GM23248 (cell line): ENCODE measurements around the gene MIX23. TPM values are rescaled to one million over a fixed set of nuclear protein-coding genes. Genes with fewer than 3 reads are reported as not detected.

Experiments used
- DNase-seq: peaks from one replicate; pipeline ENCODE4 v3.0.0-alpha.2; 2015
- H2AFZ ChIP-seq: fragments of 200-600 bp; sonication (generic); 2 replicates; pipeline ENCODE4 v1.6.1; 2016; ENCODE audit warnings: antibody characterized with exemption
- H3F3A ChIP-seq: fragments of 200-600 bp; sonication (generic); 2 replicates; pipeline ENCODE4 v1.6.1; 2016; ENCODE audit warnings: mild to moderate bottlenecking, antibody characterized with exemption, mixed run types; ENCODE audit not compliant: insufficient read depth
- H3K27ac ChIP-seq: fragments of 200-600 bp; sonication (generic); 2 replicates; pipeline ENCODE4 v1.5.1; 2016; ENCODE audit warnings: mild to moderate bottlenecking
- H3K27me3 ChIP-seq: fragments of 200-600 bp; sonication (generic); replicated peaks from 2 replicates; pipeline ENCODE4 v1.6.1; 2016; ENCODE audit warnings: mild to moderate bottlenecking; ENCODE audit not compliant: insufficient read depth
- H3K36me3 ChIP-seq: fragments of 200-600 bp; sonication (generic); 2 replicates; pipeline ENCODE4 v1.6.1; 2016; ENCODE audit warnings: low read depth, mild to moderate bottlenecking
- H3K4me1 ChIP-seq: fragments of 200-600 bp; sonication (generic); 2 replicates; pipeline ENCODE4 v1.6.1; 2016; ENCODE audit warnings: mild to moderate bottlenecking; ENCODE audit not compliant: insufficient read depth
- H3K4me2 ChIP-seq: fragments of 200-600 bp; sonication (generic); one replicate; pipeline ENCODE4 v1.6.1; 2016; ENCODE audit warnings: mild to moderate bottlenecking; ENCODE audit not compliant: unreplicated experiment
- H3K4me3 ChIP-seq: fragments of 200-600 bp; sonication (generic); 2 replicates; pipeline ENCODE4 v1.5.1; 2016; ENCODE audit warnings: mild to moderate bottlenecking
- H3K79me2 ChIP-seq: fragments of 200-600 bp; sonication (generic); 2 replicates; pipeline ENCODE4 v1.6.1; 2016; ENCODE audit warnings: mild to moderate bottlenecking; ENCODE audit not compliant: insufficient read depth
- H3K9ac ChIP-seq: fragments of 200-600 bp; sonication (generic); 2 replicates; pipeline ENCODE4 v1.6.1; 2016; ENCODE audit warnings: mild to moderate bottlenecking
- H3K9me2 ChIP-seq: fragments of 200-600 bp; sonication (generic); 2 replicates; pipeline ENCODE4 v1.6.1; 2016; ENCODE audit warnings: mixed run types, mild to moderate bottlenecking, moderate library complexity; ENCODE audit not compliant: insufficient read depth
- H3K9me3 ChIP-seq: fragments of 200-600 bp; sonication (generic); one replicate; pipeline ENCODE4 v1.6.1; 2017; ENCODE audit warnings: low read depth
- H4K20me1 ChIP-seq: fragments of 200-600 bp; sonication (generic); 2 replicates; pipeline ENCODE4 v1.6.0; 2016; ENCODE audit not compliant: insufficient read depth
- EZH2 ChIP-seq: fragments of 200-600 bp; sonication (generic); IDR thresholded peaks from 2 replicates; pipeline ENCODE4 v1.6.1; 2018; ENCODE audit warnings: antibody characterized with exemption, mild to moderate bottlenecking; ENCODE audit not compliant: insufficient read depth, poor library complexity, severe bottlenecking
- EZH2phosphoT487 ChIP-seq: fragments of 200-600 bp; sonication (generic); IDR thresholded peaks from 2 replicates; pipeline ENCODE4 v1.6.1; 2018; ENCODE audit warnings: antibody characterized with exemption, moderate library complexity, mild to moderate bottlenecking, low read depth; ENCODE audit not compliant: insufficient read depth
- WGBS, 2 experiments: methylation state at CpG; one replicate each; pipeline ENCODE4 v1.1.6; 2015 to 2017; ENCODE audit warnings: low lambda C conversion rate in 2 of 2, low coverage in 1 of 2; ENCODE audit errors: missing lambda C conversion rate in 2 of 2; 5-methylcytosine and 5-hydroxymethylcytosine counted together
- in situ Hi-C: fragments of 300-500 bp; cut with MboI; formaldehyde crosslinking; loops from 2 replicates; pipeline ENCODE4 v1.15.0; 2020
- polyA plus RNA-seq: library from polyadenylated mRNA; unstranded; fragments of >200 nt; fragmentation: Nextera tagmentation; extraction: Ambion mirVana; gene quantifications from 2 replicates; pipeline ENCODE4 v1.2.1, GENCODE V29; 2016
- total RNA-seq: library from RNA; depleted of rRNA; stranded (reverse); fragments of >200 nt; shearing (Covaris generic); gene quantifications from 2 replicates; pipeline ENCODE4 v1.2.3, GENCODE V29; 2014

The MIX23 gene
- total and polyA plus RNA-seq, 2 experiments from 2014 or later = 12.3 to 22.7 TPM

DNA sequence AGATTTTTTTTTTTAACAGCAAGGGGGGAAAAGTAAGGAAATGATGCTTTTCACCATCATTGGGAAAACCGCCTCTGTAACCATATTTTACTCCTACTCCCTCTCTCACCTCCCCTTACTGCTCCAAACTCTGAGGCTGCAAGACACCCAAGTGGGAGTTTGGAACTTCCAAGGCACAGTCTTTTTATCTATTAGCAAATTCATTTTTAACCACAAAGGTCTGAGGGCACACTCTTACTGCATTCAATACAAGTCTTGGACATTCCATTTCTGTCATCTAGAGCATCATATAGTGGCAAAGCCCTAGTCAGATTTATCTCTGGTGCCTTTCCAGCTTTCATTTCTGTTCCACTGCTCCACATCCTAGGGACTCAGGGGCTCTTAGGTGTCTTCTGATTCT lies 14.2 kb upstream of the MIX23 start:
- Histone ChIP-seq H4K20me1 (no peaks in the 10 kb centered on the region), H3F3A (peaks cover 11% of the 10 kb centered on the region), H3K36me3 (no peaks in the 10 kb centered on the region), H3K4me1 (peaks cover 13% of the 10 kb centered on the region; the same call in 1 of the 2 replicates), H3K4me3 (no peak overlapping the region), H2AFZ (no peak overlapping the region), H3K27ac (no peak overlapping the region), H3K9me3 (no peaks in the 10 kb centered on the region), H3K27me3 (no peaks in the 10 kb centered on the region), H3K9me2 (no peaks in the 10 kb centered on the region), H3K9ac (no peak overlapping the region), H3K79me2 (peaks cover 26% of the 10 kb centered on the region), H3K4me2 (no peak overlapping the region)
- 91 to 97% methylated on average over 1 of the region's 1 CpG for WGBS, 2 experiments
- DNase-seq = no peak
- TF ChIP-seq EZH2 (no peak), EZH2phosphoT487 (no peak)
- in situ Hi-C loops = no loop called here

- peaks cover 13% of the 10 kb centered on the region; the same call in 1 of the 2 replicates for H3K4me1 ChIP-seq
- no peak overlapping the region for H3K4me2 ChIP-seq
- DNase-seq = no peak
- H3F3A ChIP-seq = peaks cover 11% of the 10 kb centered on the region
- no peak overlapping the region for H3K4me3 ChIP-seq
- no peaks in the 10 kb centered on the region for H4K20me1 ChIP-seq
- TF ChIP-seq EZH2phosphoT487 (no peak), EZH2 (no peak)
- no peak overlapping the region for H2AFZ ChIP-seq
- H3K36me3 ChIP-seq = no peaks in the 10 kb centered on the region
- in situ Hi-C loops = no loop called here
- H3K27ac ChIP-seq = no peak overlapping the region
- H3K27me3 ChIP-seq = no peaks in the 10 kb centered on the region
- H3K9ac ChIP-seq = no peak overlapping the region
- no peaks in the 10 kb centered on the region for H3K9me2 ChIP-seq
- no peaks in the 10 kb centered on the region for H3K9me3 ChIP-seq
- peaks cover 26% of the 10 kb centered on the region for H3K79me2 ChIP-seq
Measured at GRCh38 chr3:122396511-122396910, 13.5 kb upstream of the MIX23 start.

DNA sequence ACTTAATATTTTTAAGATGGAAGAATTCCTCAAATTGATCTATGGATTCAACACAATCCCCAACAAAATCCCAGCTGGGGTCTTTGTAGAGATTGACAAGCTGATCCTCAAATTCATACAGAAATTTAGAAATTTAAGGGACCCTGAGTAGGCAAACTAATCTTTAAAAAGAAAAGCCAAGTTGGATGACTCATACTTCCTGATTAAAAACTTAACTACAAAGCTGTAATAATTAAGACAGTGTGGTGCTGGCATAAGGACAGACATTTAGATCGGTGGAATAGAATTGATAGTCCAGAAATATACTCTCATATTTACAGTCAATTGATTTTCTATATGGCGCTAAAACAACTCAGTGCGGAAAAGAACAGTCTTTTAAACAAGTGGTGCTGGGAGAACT lies 12.6 kb upstream of the MIX23 start:
- TF ChIP-seq EZH2phosphoT487 (no peak), EZH2 (no peak)
- in situ Hi-C loops = no loop called here
- DNase-seq = peak; percentile 35
- H2AFZ ChIP-seq = no peak overlapping the region
- H3K4me2 ChIP-seq = no peak overlapping the region
- WGBS, 2 experiments = 26 to 37% methylated on average over 3 of the region's 3 CpGs
- H3K9ac ChIP-seq = no peak overlapping the region
- H3F3A ChIP-seq = peaks cover 11% of the 10 kb centered on the region
- H3K27ac ChIP-seq = no peak overlapping the region
- H3K9me3 ChIP-seq = no peaks in the 10 kb centered on the region
- no peak overlapping the region for H3K4me3 ChIP-seq
- no peaks in the 10 kb centered on the region for H4K20me1 ChIP-seq
- peaks cover 13% of the 10 kb centered on the region; the same call in 1 of the 2 replicates for H3K4me1 ChIP-seq
- H3K79me2 ChIP-seq = peaks cover 26% of the 10 kb centered on the region
- H3K36me3 ChIP-seq = no peaks in the 10 kb centered on the region
- no peaks in the 10 kb centered on the region for H3K27me3 ChIP-seq
- H3K9me2 ChIP-seq = no peaks in the 10 kb centered on the region

GRCh38 chr3:122394173-122394572 lies 11.1 kb upstream of the MIX23 start:
- WGBS, 2 experiments = 47 to 60% methylated on average over 1 of the region's 1 CpG
- peak overlapping the region; percentile 60 for H2AFZ ChIP-seq
- no peaks in the 10 kb centered on the region for H4K20me1 ChIP-seq
- H3K27ac ChIP-seq = no peak overlapping the region
- H3K4me2 ChIP-seq = no peak overlapping the region
- H3K9me2 ChIP-seq = no peaks in the 10 kb centered on the region
- DNase-seq = no peak
- no peaks in the 10 kb centered on the region for H3K27me3 ChIP-seq
- H3K4me3 ChIP-seq = no peak overlapping the region
- no peaks in the 10 kb centered on the region for H3K9me3 ChIP-seq
- H3K36me3 ChIP-seq = no peaks in the 10 kb centered on the region
- H3F3A ChIP-seq = peaks cover 11% of the 10 kb centered on the region
- no peak for TF ChIP-seq EZH2
- in situ Hi-C loops = no loop called here
- peaks cover 13% of the 10 kb centered on the region; the same call in 1 of the 2 replicates for H3K4me1 ChIP-seq
- H3K9ac ChIP-seq = 0 out of 2 replicates have a peak overlapping the region, but pooled peaks have one; percentile 12
- H3K79me2 ChIP-seq = peaks cover 32% of the 10 kb centered on the region
